NCI-H2171 treated with DMSO at 0.1 percent for 48 hours (cell line): ENCODE data around the gene GPC3.
"Not testable (repeated sequence)": the region's sequence is repeated elsewhere in the genome, so short reads cannot be mapped to it uniquely, and the experiment has no call there.

Experiments
- DNase-seq: peaks from one replicate; lab custom pipeline; 2025; lab: John Stamatoyannopoulos, UW

Gene GPC3

DNA sequence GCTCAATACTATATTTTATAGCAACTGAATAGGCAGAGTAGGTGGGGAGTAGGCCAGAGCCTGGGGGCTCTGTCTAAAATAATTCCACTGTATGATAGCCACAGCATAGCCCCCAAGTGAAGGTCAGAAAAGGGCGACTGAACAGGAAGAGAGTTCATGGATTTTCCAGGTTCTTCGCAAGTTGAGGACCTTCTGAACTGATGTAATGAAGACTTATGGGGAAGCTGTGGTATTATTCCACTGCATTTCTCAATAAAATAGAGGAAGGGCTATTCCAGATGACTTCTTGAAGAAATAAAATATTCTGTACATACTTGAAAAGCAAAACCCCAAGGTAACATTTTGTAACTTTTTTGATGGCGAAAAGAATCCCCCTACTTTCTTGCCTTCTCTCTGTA, 338.7 kb downstream of the GPC3 start:
- no peak for DNase-seq

DNA sequence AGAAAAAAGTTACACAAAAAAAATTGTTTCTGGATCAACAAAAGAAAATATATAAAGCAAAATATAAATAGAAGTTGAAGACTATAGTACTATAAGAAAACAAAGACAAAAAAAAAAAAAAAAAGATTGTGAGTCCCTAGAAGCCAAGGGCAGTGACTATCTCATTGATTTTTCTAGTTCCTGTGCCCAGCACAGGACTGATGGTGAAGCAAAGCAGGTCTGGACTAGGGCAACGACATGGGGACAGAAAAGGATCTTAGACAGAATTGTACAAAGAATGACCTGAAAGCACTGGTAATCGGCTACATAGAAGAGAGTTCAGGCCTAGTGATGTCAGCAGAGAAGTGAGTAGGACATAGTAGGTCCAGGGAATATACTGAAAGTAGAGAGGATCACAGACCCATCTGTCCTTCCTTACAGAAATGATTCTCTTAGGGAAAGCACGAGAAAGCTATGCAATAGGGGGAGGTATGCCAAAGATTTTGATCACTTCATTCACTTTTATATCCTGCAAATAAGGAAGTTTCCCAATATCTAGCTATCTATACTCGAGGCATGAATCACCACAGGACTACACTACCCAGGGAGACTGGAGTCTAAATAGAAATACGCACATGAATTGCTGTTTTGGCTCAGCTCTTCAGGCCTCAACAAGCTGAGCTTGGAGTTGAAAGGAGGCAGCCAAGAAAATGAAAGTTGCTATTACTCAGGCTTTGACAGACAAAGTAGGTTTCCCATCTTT, 339.2 kb downstream of the GPC3 start:
- no peak for DNase-seq

DNA sequence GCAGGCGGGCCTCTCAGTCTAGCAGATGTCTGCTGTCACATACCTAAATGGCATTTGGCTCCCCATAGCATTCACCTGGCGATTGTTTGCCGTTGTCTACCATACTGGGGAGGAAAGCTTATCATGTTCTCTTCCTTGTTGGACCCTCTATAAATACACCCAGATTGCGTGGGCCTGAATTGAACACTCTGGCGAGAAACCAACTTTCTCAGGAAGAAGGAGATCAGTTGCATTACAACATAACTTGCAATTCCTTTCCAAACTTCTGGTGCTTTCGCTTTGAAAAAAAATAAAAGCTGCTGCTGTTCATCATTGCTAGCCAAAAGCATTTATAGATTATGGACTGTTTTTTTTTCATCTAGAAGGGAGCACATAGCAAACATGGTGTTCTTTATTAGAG, 340.1 kb downstream of the GPC3 start:
- DNase-seq = no peak

DNA sequence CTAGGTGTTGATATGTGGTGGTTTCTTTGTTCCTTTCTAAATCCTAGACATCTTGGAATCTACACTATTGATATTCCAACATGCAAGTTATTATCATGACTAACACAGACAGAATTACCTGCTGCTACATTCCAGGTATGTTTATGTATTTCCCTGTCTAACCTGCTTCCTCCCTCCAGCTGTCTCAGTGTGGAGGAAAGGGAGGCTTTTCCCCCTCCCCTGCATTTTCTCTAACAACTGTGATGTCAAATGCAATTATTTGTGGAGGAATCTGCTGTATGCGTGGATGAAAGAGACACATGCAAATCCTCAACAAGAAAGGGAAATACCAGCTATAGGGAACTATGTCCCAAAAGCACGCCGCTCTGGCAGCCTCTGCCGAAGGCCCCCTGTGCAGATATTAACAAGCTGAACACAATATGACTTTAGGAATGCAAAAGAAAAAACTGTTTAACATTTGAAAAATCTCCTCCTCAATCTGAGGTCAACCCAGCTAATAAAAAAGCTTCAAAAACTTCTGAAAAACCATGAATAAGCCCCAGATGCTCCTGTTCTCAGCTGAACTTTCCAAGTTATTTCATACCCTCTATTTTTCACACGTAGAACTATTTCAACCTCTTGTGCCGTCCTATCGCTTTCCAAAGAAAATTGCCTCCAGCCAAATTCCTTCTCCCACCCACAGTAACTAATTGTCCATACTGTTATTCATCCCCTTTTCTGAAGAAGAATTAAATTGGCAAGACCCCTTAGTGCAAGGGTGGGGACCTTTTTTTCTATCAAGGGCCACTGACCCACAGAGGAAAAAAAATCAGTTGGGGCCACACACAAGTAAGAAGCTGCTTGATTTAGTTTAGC, 345.0 kb downstream of the GPC3 start:
- no peak for DNase-seq

DNA sequence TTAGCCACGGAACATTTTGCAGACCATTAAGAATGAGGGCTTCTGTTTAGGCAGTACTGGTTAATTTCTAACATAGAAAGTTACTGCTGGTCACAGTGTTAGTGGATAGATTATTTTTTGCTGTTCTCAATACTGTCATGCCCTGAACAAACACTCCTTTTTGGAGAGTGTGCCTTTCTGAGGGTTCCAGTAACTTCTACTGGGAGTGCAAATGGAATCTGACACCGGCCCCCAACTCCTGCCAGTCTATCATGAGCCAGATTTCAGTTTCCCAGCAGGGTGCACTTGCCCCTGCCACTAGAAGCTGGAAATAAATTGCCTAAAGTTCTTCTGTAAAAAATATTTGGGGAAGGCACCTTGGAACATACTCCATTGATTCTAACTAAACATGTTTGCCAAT, 345.7 kb downstream of the GPC3 start:
- no peak for DNase-seq

DNA sequence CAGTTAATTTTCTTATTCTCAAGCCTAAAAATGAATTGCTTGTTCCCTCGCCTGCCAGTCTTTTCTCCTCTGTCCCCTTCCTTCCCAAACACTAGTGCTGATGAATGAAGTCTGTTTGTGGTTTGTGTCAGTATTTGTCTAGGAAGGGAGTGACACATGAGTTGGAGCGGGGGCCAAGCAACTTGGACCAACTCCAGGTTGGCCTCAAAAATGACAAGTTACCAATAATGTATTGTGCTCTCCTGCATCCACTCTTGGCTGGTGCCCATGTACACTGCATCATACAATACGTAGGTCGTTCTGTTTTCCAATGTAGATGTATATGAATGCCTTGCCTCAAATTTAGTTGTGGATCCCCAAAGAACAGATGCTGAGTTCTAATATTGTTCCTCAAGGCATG, 347.1 kb downstream of the GPC3 start:
- DNase-seq = no peak

DNA sequence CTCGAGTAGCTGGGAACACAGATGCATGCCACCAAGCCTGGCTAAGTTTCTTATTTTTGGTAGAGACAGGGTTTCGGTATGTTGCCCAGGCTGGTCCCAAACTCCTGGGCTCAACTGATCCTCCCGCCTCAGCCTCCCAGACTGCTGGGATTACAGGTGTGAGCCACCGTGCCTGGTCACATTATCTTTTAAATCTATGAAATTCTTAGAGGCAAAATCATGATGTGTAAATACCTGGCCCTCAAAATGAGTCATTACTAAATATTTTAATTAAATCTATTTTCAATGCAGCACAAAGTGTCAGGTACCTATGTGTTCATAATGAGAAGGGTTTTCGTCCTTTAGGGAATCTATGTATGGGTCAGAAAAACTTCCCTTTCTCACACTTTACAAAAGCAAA, 347.6 kb downstream of the GPC3 start:
- DNase-seq = no peak

DNA sequence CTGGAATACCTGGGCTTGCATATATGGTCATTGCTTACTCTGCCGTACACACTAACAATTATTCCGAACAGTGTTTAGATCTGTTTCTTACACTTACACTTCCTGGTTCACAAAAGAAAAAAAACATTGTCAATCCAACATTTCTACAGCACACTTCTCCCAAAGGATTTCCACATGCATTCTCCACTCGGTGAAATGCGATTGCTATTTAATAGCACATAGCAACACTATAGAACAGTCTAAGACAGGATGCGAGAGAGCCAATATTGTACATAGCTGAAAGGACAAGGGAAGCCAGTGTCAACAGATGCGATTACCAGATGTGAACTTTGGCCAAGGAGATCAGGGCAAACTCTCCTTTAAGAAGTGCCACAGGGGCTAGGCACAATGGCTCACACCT, 349.4 kb downstream of the GPC3 start:
- DNase-seq = no peak

DNA sequence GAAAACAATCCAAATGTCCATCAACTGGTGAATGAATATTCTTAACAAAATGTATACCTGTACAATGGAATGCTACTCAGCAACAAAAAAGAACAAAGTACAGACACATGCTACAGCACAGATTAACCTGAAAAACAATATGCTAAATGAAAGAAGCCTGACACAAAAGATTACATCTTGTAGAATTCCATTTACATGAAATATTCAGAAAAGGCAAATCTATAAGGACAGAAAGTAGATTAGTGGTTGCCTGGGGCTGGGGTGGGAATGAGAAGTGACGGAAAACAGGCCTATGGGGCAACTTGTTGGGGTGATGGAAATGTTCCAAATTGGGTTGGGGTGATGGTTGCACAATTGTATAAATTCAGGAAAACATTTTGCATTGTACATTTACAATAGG, 351.0 kb downstream of the GPC3 start:
- DNase-seq = no peak

DNA sequence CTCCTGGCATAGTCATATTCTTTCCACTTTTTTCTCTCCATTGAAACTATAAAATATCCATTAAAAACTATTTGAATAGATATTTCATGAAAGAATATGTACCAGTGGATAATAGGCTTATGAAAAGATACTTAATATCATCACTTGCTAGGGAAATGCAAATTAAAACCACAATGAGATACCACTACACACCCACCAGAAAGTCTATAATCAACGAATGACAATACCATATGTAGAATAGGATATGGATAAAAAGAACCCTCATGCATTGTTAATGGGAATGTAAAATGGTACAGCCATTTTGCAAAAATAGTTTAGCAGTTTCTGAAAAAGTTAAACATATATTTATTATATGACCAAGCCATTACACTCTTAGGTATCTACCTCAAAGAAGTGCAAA, 351.4 kb downstream of the GPC3 start:
- no peak for DNase-seq

DNA sequence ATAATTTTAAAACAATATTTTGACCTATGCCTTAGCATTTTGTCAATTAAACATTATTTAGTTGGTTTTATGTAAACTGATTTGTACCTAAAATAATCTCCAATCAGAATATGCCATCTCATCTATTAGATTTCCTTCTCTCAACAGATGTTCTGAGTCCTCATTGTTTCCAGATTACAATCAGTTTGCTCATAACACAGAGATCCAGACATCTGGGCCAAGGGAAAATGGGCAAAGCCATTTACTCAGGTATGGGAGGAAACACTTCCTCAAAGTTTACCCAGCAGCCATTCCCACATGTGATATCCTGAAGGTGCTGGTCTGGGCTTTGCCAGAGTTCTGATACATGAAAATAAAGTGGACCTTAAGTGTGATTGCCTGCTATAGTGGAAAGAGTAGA, 352.2 kb downstream of the GPC3 start:
- DNase-seq = no peak

DNA sequence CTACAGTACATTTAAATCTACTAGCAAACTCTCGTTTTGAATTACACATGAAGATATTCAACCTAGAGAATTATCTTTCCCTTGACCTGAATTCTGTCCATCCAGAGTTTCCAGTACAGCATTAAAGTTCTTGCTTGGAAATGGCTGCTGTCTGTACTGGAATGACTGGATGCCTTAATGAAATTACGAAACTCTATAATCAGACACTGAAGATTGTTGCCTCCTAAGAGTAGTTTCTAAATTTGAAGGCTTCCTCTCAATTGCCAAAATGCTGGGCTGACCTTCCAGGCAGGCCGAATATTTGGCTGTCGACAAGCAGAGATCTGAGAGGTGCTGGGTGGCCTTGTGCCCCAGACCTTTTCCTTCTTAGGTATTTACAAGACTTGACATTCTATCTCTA, 355.0 kb downstream of the GPC3 start:
- no peak for DNase-seq

DNA sequence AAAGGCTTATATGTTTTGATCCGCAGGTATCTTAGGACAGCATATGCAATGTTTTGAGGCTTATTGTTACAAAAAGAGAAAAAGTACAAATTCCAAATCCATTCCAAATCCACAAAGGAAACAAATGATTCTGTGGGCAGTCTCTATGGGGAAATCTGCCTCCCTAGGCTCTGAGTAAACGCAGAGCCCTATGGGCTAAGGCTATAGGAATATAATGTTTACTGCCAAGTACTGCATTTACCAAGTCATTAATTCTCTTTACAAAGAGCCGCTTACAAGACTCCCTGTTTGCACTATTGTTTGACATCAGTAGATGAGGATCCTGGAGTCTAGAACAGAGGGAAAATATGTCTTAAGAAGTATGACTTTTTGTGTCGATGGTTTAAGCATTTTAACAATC, 357.7 kb downstream of the GPC3 start:
- no peak for DNase-seq

DNA sequence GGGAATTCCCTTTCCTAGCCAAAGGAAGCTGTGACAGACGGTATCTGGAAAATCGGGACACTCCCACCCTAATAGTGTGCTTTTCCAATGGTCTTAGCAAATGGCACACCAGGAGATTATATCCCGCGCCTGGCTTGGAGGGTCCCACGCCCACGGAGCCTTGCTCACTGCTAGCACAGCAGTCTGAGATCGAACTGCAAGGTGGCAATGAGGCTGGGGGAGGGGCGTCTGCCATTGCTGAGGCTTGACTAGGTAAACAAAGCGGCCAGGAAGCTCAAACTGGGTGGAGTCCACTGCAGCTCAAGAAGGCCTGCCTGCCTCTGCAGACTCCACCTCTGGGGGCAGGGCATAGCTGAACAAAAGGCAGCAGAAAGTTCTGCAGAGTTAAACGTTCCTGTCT, 364.0 kb downstream of the GPC3 start:
- not testable (repeated sequence) for DNase-seq

DNA sequence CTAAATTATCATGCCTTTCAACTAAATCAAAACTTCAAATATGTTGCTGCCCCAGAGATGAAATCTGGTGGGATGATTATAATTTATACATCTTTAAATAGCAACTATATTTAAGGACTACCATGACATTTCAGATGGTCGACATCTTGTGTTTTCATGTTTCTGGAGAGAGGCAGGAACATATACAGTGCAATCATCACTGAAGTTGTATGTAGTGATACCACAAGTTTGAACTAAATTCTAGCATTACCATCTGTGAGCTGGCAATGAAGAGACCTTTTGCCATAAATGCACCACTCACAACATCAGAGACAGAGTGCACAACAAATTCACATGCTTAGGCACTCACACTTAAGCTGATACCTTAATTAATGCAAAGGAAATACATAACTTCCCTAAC, 373.7 kb downstream of the GPC3 start:
- DNase-seq = no peak

DNA sequence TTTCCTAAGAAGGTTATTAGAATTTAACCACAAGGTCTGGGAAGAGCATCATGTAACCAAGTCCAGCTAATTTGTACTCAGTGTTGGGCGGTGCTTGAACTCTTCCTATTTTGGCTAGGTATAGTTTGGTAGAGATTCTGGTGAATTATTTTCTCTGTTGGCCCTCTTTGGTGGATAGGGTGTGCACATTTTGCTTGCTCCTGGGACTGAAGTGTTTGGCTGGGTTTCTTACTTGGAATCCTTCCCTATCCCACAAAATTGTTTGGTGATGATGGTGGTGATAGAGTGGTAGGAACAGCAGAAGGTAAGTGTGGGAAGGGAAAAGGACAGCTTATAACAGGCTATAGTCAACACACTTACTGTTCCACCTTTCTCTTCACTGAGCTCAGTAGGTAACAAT, 375.3 kb downstream of the GPC3 start:
- no peak for DNase-seq

DNA sequence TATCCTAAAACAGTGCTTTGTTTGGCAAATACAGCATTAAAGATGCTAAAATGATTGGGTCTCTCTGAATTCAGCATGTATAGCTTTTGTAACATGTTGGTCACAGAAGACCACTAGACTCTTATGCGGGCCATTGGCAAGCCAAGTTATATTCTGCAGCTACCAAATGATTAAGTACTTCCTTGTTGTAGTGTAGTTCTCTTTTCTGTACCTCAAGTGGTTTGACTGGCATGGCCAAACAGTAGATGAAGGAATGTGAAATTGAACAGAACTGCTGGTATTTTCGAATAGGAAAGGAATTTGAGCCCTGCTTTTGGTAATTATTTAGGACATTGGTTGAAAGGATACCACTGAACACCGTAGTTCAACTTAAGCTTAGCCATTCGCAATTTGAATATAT, 376.2 kb downstream of the GPC3 start:
- no peak for DNase-seq

DNA sequence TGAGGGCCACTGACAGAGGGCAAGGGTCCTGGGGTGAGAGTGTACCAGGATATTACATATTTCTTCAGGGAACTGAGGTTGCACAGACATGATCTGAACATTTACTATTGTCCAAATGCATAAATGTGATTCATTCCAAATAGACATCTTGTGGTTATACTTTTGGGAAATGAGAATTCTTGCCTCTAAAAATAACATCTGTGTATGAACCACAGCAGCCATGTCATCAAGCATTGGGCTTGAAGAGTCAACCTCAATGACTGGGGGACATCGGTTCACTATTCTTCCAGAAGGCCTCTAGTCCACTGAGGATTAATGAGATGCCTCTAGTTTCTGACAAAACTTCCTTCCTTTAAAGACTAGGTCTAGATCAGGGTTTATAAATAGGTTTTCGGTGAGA, 377.0 kb downstream of the GPC3 start:
- no peak for DNase-seq

DNA sequence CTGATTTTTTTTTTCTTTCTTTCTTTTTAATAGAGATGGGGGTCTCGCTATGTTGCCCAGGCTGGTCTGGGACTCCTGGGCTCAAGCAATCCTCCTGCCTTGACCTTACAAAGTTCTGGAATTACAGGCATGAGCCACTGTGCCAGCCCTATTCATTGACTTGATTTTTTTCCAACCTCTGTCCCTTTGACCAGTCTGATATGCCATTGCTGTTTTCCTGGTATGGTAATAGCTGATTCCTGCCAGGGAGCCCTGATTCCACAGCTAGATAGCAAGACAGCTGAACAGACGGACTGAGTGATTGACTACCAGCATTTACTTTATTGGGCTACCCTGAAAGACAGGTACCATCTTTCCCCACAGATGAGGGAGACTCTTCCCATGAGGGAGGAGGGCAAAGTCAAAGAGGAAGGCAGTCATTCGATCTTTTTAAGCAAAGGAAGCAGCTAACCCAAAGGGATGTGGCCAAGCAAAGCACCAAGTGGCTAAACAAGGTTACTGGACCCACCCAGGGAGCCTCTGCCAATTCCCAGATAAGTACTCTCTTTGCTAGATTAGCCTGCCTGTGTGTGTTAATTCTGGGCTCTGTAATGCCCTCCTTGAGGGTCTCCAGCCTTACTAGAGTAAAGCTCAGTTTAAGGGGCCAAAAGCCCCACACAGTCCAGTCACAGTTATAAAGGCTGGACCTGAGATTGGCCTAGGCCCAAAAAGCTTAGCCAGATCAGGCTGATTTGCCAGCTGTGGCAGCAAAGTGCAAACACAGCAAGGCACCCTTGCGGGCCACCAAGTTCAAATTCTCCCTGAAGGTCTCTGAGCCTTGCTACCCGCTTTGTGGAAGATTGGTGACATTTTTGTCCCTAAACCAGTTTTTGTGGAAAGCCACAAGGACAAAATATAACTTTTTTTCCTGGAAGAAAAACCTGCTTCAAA, 377.7 kb downstream of the GPC3 start:
- no peak for DNase-seq

DNA sequence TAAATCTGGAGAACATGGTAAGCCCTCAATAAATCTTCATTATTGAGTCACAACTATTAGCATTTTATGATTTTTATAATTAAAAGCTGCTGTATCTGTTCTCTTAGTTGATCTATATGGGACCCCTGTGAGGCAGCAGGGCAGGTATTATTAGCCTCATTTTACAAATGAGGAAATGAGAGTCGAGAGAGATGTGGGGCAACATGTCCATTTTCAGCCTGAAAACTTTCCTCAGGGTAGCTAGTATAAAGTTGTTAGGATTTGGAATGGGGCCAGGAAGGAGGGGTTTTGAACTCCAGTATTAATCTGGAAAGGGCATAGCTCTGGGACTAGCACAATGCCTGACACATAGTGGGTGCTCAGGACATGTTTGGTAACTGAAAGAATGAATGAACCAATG, 378.4 kb downstream of the GPC3 start:
- no peak for DNase-seq

DNA sequence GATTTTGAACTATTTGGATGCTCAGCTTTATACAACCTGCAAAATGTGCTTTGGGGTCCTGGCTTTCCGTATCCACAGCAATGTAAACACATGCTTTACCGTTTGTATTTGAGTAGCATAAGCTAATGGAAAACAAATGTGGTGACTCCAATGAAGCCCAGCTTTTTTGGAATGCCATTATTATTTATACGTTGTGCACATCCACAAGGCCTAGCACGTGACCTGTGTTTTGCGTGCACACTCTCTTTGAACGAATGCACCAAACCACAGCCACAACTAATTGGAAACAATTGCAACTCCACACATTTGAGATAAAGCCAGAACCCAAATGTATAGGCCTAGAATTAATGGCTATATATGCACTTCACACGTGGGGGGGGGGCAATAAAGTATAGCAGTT, 380.6 kb downstream of the GPC3 start:
- DNase-seq = no peak

DNA sequence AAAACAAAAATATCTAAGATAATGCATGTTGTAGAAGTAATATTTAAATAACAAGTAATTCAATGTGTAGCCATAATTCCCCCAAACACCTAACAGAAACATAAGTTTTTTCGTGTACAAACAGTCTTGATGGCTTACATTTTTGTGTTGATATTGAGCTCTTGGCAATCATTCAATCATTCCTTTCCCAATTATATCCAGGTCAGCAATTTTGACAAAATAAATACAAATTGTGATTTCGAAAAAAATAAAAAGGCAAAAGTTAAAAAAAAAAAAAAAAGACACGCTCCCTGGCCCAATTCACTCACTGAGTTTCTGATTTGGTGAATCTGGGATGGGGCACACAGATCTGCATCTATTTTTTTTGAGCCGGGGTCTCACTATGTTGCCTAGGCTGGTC, 382.5 kb downstream of the GPC3 start:
- no peak for DNase-seq

DNA sequence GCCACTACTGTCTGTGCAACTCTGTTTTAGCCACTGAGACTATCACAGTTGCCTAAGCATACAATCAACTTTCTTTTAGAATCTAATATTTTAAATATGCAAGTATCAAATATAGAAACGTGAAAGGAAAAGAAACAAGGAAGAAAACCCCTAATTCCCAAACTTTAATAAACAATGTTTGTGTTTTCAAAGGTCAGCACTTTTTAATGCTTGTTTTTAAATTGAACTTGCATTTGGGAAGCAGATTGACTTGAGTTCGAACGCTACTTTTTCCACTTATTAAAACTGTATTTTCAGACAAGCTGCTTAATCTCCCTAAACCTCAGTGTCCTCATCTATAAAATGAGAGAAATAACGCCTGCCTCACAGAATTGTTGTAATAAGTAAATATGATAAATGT, 384.3 kb downstream of the GPC3 start:
- no peak for DNase-seq
